Mucosa of descending colon (tissue), 3 donors: ENCODE results near the gene GATAD2B. TPM values are rescaled to one million over a fixed set of nuclear protein-coding genes. Genes with fewer than 3 reads are reported as not detected.

Source experiments
- ATAC-seq: fragments of 200-7000 bp; cut with Tn5 transposase; one replicate; pipeline ENCODE4 v1.9.1; 2020; ENCODE audit warnings: mild to moderate bottlenecking, moderate library complexity
- DNase-seq, 3 donors: peaks; one replicate each; pipeline ENCODE4 v3.0.0-alpha.2; 2020
- H3K36me3 ChIP-seq: fragments of 200-600 bp; one replicate; pipeline ENCODE4 v1.8.0; 2021; ENCODE audit warnings: low read depth, mild to moderate bottlenecking
- H3K4me1 ChIP-seq: fragments of 200-600 bp; one replicate; pipeline ENCODE4 v1.8.0; 2021; ENCODE audit warnings: low read depth, mild to moderate bottlenecking
- H3K4me3 ChIP-seq: fragments of 200-600 bp; one replicate; pipeline ENCODE4 v1.8.0; 2021; ENCODE audit warnings: mild to moderate bottlenecking
- H3K9me3 ChIP-seq: fragments of 200-600 bp; one replicate; pipeline ENCODE4 v1.8.0; 2021; ENCODE audit warnings: mild to moderate bottlenecking
- CTCF ChIP-seq: fragments of 200-600 bp; IDR thresholded peaks from one replicate; pipeline ENCODE4 v1.8.0; 2022; ENCODE audit warnings: antibody characterized with exemption, mild to moderate bottlenecking
- intact Hi-C, 2 donors: fragments of 100-400 bp; cut with DNase I in 1 of 2; cut with micrococcal nuclease in 1 of 2; formaldehyde crosslinking; loops; one replicate each; pipeline versions ENCODE4 v1.11.0 to v1.11.1; 2022; cut with DNase I, micrococcal nuclease
- total RNA-seq, 3 donors: library from RNA; stranded (reverse); fragmentation: NEBNext Ultra II Directional in 2 of 3; extraction: Animal tissue kit (Norgen Biotek cat#: 25700) in 2 of 3; gene quantifications; one replicate each; pipeline versions ENCODE4 v1.2.1 to v1.2.4, GENCODE V29; 2021 to 2023
- donor health status: DM: no; HTN: no; CAD: no; lungs with moderate emphysema.
- donor health status: DM: no; HTN: no; CAD: no.
- donor health status: DM: no; HTN: yes; CAD: no.

GATAD2B gene
- total RNA-seq, 3 donors from 2014 or later: 34.4 to 64.8 (median 36.3) TPM

DNA sequence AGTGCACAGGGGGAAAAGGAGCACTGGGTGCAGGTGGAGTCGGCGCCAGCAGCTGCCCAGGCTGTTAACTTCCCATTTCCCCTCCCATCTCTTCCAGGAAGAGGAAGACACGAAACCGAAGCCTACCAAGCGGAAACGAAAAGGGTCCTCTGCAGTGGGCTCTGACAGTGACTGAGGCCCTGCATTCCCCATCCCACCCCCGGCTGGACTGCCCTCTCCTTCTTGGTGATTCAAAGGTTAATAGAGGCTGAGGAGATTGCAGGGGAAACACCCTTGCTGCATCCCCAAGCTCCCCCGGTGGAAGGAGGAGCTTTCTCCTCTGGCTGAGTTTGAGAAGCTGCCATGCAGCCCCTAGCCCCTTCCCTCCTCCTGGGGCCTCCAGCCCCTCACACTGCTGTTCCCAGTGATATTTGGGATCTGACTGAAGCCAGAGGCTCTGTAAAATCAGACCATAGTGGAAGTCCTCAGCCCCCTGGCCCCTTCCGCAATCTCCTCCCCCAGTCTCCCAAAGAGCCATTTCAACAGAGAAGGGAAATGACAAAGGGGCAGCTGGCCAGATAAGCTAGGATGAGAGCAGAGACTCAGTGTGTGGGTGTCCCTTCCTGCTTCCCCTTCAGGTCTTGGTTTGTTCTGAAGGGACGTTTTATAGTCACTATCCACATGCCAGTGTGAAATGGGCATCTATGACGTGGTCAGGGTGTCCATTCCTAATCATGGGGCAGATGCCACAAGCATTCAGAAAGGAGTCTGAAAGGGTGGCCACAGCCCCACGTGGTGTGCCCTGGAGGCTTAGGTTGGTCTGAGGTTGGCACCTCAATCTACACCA, 149.5 kb downstream of the GATAD2B start:
- intact Hi-C loops: no loop called here
- Histone ChIP-seq H3K9me3 (no peaks in the 10 kb centered on the region), H3K4me1 (peaks cover 28% of the 10 kb centered on the region), H3K36me3 (no peaks in the 10 kb centered on the region), H3K4me3 (no peak overlapping the region)
- DNase-seq: peak in 1 of 3 donors; percentile 24
- TF ChIP-seq CTCF: no peak
- no peak for ATAC-seq

DNA sequence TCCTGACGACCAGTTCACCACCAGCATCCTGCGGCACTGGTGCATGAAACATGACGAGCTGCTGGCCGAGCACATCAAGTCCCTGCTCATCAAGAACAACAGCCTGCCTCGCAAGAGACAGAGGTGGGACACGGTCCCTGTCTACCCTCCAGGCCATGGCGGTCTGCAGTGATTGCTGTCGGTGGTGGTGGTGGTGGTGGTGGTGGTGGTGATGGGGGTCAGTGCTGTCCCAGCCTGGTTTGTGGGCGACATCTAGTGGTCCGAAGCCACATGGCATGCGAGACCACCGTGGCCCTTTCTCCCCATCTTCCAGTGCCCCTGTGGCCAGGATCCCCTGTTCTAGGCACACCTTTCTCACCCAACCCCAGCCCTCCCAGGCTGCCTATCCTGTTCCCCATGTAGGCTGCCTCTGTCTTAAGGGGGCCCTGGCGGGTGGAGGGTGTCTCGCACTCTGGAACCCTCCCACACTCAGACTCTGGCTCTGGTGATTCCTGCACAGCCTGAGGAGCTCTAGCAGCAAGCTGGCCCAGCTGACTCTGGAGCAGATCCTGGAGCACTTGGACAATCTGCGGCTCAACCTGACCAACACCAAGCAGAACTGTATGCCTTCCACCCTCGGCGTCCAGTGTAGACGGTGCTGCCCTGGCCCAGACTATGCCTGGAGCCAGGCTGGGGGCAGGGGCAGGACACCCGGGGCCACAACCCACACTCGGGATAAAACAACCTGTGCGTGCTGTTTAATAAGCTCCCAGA, 150.8 kb downstream of the GATAD2B start:
- TF ChIP-seq CTCF: no peak
- ATAC-seq (no peak), DNase-seq (no peak)
- Histone ChIP-seq H3K4me1 (peaks cover 33% of the 10 kb centered on the region), H3K4me3 (no peak overlapping the region), H3K36me3 (no peaks in the 10 kb centered on the region), H3K9me3 (no peaks in the 10 kb centered on the region)
- intact Hi-C loops: no loop called here

GRCh38 chr1:153771261-153771660, 151.5 kb downstream of the GATAD2B start:
- ATAC-seq (no peak), DNase-seq (no peak)
- Histone ChIP-seq H3K9me3 (no peaks in the 10 kb centered on the region), H3K4me1 (peaks cover 28% of the 10 kb centered on the region), H3K4me3 (no peak overlapping the region), H3K36me3 (no peaks in the 10 kb centered on the region)
- no peak for TF ChIP-seq CTCF
- intact Hi-C loops: no loop called here

GRCh38 chr1:153770797-153771196, 152.0 kb downstream of the GATAD2B start:
- ATAC-seq: no peak
- peaks cover 24% of the 10 kb centered on the region for H3K4me1 ChIP-seq
- no peaks in the 10 kb centered on the region for H3K36me3 ChIP-seq

DNA sequence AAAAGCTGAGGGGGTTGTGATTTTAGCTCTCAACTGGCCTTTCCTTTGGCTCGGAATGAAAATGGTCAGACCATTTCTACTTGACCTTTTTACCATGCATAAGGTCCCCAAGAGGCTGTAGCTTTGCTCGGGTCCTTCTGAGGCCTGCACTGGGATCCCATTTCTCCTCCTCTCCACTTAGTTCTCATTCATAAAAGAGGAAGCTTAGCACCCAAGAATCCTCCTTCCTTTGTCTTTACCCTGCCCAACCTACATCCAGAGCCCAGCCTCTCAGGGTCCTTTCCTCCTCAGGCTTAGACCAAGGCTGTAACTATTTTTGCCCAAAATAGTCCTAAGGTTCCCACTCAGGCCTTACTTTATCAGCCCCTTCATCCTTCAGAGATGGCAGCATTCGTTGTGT, 153.6 kb downstream of the GATAD2B start:
- no peak for ATAC-seq
- no peak for TF ChIP-seq CTCF
- intact Hi-C loops: no loop called here

More at GRCh38 chr1:153770797-153771196, 152.0 kb downstream of the GATAD2B start:
- no peak for DNase-seq
- TF ChIP-seq CTCF: no peak
- Histone ChIP-seq H3K4me3 (no peak overlapping the region), H3K9me3 (no peaks in the 10 kb centered on the region)
- intact Hi-C loops: no loop called here

More for the DNA sequence above, 153.6 kb downstream of the GATAD2B start:
- H3K4me3 ChIP-seq: no peak overlapping the region
- peaks cover 21% of the 10 kb centered on the region for H3K4me1 ChIP-seq
- H3K36me3 ChIP-seq: no peaks in the 10 kb centered on the region
- H3K9me3 ChIP-seq: no peaks in the 10 kb centered on the region
- DNase-seq: no peak
